ENCODE measurements around the gene ME3. TPM values are rescaled to one million over a fixed set of nuclear protein-coding genes. Genes with fewer than 3 reads are reported as not detected.

ME3 gene
- total RNA-seq, 3 donors from 2014 or later (not counting 1 experiment from before 2014, with no cell fraction given), result 5.2 to 7.5 (median 6.9) TPM

GRCh38 chr11:86458294-86459001, 214.0 kb downstream of the ME3 start:
- no peak overlapping the region for H3K27ac ChIP-seq (ENCODE audit: low read length)
- no peaks in the 10 kb centered on the region for H3K9me3 Mint-ChIP-seq
- H3K36me3 ChIP-seq (ENCODE audit: control insufficient read depth, insufficient read depth, low read length), result no peaks in the 10 kb centered on the region
- no peak overlapping the region for H3K4me3 Mint-ChIP-seq
- DNase-seq, result no peak
- no peaks in the 10 kb centered on the region for H3K27me3 ChIP-seq (ENCODE audit: control insufficient read depth, insufficient read depth, low read length)
- H3K27me3 Mint-ChIP-seq (ENCODE audit: low read depth in 2 of 2), result peaks cover 10 to 17% of the 10 kb centered on the region in 2 donors
- peaks cover 7% of the 10 kb centered on the region for H3K4me1 ChIP-seq (ENCODE audit: control insufficient read depth, insufficient read depth, low read length)
- H3K27ac Mint-ChIP-seq, result no peak overlapping the region
- intact Hi-C loops (cut with micrococcal nuclease), result no loop called here
- WGBS (ENCODE audit: insufficient coverage), result 95% methylated on average over 5 of the region's 5 CpGs
- H3K9me3 ChIP-seq (ENCODE audit: control insufficient read depth, insufficient read depth, low read length), result no peaks in the 10 kb centered on the region
- no peaks in the 10 kb centered on the region for H3K36me3 Mint-ChIP-seq
- H3K4me3 ChIP-seq (ENCODE audit: low read length), result no peak overlapping the region
- ATAC-seq, result no peak
- no peak for TF ChIP-seq CTCF (IDR thresholded peaks at IDR 0.05)
- H3K4me1 Mint-ChIP-seq, result peaks cover 8% of the 10 kb centered on the region in 2 donors

GRCh38 chr11:86456075-86456939, 216.1 kb downstream of the ME3 start:
- no peaks in the 10 kb centered on the region for H3K36me3 Mint-ChIP-seq
- no peaks in the 10 kb centered on the region for H3K9me3 ChIP-seq (ENCODE audit: control insufficient read depth, insufficient read depth, low read length)
- peaks cover 7% of the 10 kb centered on the region for H3K4me1 ChIP-seq (ENCODE audit: control insufficient read depth, insufficient read depth, low read length)
- intact Hi-C loops (cut with micrococcal nuclease), result loop anchor here (1.0 to 2.0 kb wide), 4 partner anchors 115 to 462 kb away; no protein-coding TSS in a partner anchor
- peak overlapping the region; percentile 35 for H3K4me3 Mint-ChIP-seq
- DNase-seq (peak; percentile 74 to 85), ATAC-seq (peak; percentile 72 to 97 (median 91))
- H3K27me3 ChIP-seq (ENCODE audit: control insufficient read depth, insufficient read depth, low read length), result no peaks in the 10 kb centered on the region
- peak overlapping the region in 1 of 2 donors; percentile 9 for H3K27ac Mint-ChIP-seq
- H3K27me3 Mint-ChIP-seq (ENCODE audit: low read depth in 2 of 2), result peaks cover 10 to 17% of the 10 kb centered on the region in 2 donors
- TF ChIP-seq CTCF (IDR thresholded peaks at IDR 0.05), result peak; percentile 88
- no peaks in the 10 kb centered on the region for H3K9me3 Mint-ChIP-seq
- 27% methylated on average over 9 of the region's 9 CpGs for WGBS (ENCODE audit: insufficient coverage)
- peaks cover 8% of the 10 kb centered on the region in 2 donors for H3K4me1 Mint-ChIP-seq
- H3K36me3 ChIP-seq (ENCODE audit: control insufficient read depth, insufficient read depth, low read length), result no peaks in the 10 kb centered on the region
- no peak overlapping the region for H3K4me3 ChIP-seq (ENCODE audit: low read length)
- H3K27ac ChIP-seq (ENCODE audit: low read length), result no peak overlapping the region

GRCh38 chr11:86453290-86454030, 219.0 kb downstream of the ME3 start:
- Histone ChIP-seq H3K9me3 (ENCODE audit: control insufficient read depth, insufficient read depth, low read length) (no peaks in the 10 kb centered on the region), H3K4me1 (ENCODE audit: control insufficient read depth, insufficient read depth, low read length) (peaks cover 7% of the 10 kb centered on the region), H3K4me3 (ENCODE audit: low read length) (no peak overlapping the region), H3K27ac (ENCODE audit: low read length) (no peak overlapping the region), H3K27me3 (ENCODE audit: control insufficient read depth, insufficient read depth, low read length) (no peaks in the 10 kb centered on the region), H3K36me3 (ENCODE audit: control insufficient read depth, insufficient read depth, low read length) (no peaks in the 10 kb centered on the region)
- 7% methylated on average over 1 of the region's 2 CpGs for WGBS (ENCODE audit: insufficient coverage)
- Mint-ChIP-seq H3K4me3 (no peak overlapping the region), H3K4me1 (peaks cover 8% of the 10 kb centered on the region in 2 donors), H3K36me3 (no peaks in the 10 kb centered on the region), H3K27me3 (ENCODE audit: low read depth in 2 of 2) (peaks cover 10 to 16% of the 10 kb centered on the region in 2 donors), H3K9me3 (no peaks in the 10 kb centered on the region), H3K27ac (no peak overlapping the region)
- intact Hi-C loops (cut with micrococcal nuclease), result no loop called here
- no peak for TF ChIP-seq CTCF (IDR thresholded peaks at IDR 0.05)
- ATAC-seq (no peak), DNase-seq (no peak)
